SJSA1 (cell line): ENCODE measurements around the gene FAM83G. TPM values are rescaled to one million over a fixed set of nuclear protein-coding genes. Genes with fewer than 3 reads are reported as not detected.
"Not testable (repeated sequence)": the region's sequence is repeated elsewhere in the genome, so short reads cannot be mapped to it uniquely, and the experiment has no call there.

Source experiments
- DNase-seq, 2 experiments: peaks; one replicate each; pipeline ENCODE4 v3.0.0-alpha.2; 2015 to 2020; ENCODE audit warnings: low spot score in 2 of 2, low read depth in 1 of 2
- H3K27ac ChIP-seq: fragments of 250-450 bp; sonication (Bioruptor Pico); 2 replicates; pipeline ENCODE4 v1.5.1; 2020; ENCODE audit warnings: mild to moderate bottlenecking, moderate library complexity
- H3K27me3 ChIP-seq: fragments of 250-450 bp; sonication (Bioruptor Pico); replicated peaks from 2 replicates; pipeline ENCODE4 v1.5.1; 2020; ENCODE audit warnings: mild to moderate bottlenecking, moderate library complexity
- H3K36me3 ChIP-seq: fragments of 250-450 bp; sonication (Bioruptor Pico); 2 replicates; pipeline ENCODE4 v1.5.1; 2020; ENCODE audit warnings: mild to moderate bottlenecking
- H3K4me1 ChIP-seq: fragments of 250-450 bp; sonication (Bioruptor Pico); replicated peaks from 2 replicates; pipeline ENCODE4 v1.6.1; 2021; ENCODE audit warnings: mild to moderate bottlenecking
- H3K4me3 ChIP-seq: fragments of 250-450 bp; sonication (Bioruptor Pico); 2 replicates; pipeline ENCODE4 v1.5.1; 2020; ENCODE audit warnings: mild to moderate bottlenecking
- H3K9me3 ChIP-seq: fragments of 250-450 bp; sonication (Bioruptor Pico); replicated peaks from 2 replicates; pipeline ENCODE4 v1.5.1; 2020; ENCODE audit warnings: mild to moderate bottlenecking
- total RNA-seq: library from RNA; depleted of rRNA; stranded (reverse); fragments of >200 nt; shearing (Covaris generic); gene quantifications from 2 replicates; pipeline ENCODE4 v1.2.3, GENCODE V29; 2014; rRNA removed

FAM83G gene
- total RNA-seq: 4.8 and 6.7 TPM in 2 replicates

- H3K36me3 ChIP-seq: peaks cover 18% of the 10 kb centered on the region
- peak within 1 kb of the TSS; percentile 68 for H3K4me3 ChIP-seq
- H3K4me1 ChIP-seq: peaks cover 19% of the 10 kb centered on the region
- no peaks in the 10 kb centered on the region for H3K27me3 ChIP-seq
- peak; percentile 57 to 84 for DNase-seq
- H3K27ac ChIP-seq: peak within 1 kb of the TSS; percentile 85
- no peaks in the 10 kb centered on the region for H3K9me3 ChIP-seq
These were observed at the start of gene FAM83G for GRCh38 chr17:19004421-19005136. TSS of gene FAM83G (minus strand) at chr17:19004764. CDS start at chr17:19004041, 723 bp downstream.

- H3K27ac ChIP-seq, H3K27me3 ChIP-seq, DNase-seq: not testable (repeated sequence)
These were observed 44.3 kb upstream of the FAM83G start for GRCh38 chr17:19048826-19049225.

GRCh38 chr17:19047510-19047909 lies 42.9 kb upstream of the FAM83G start:
- H3K4me3 ChIP-seq, H3K27ac ChIP-seq, H3K4me1 ChIP-seq, H3K36me3 ChIP-seq, H3K9me3 ChIP-seq, H3K27me3 ChIP-seq: not testable (repeated sequence)
- DNase-seq: peak in 1 of 2 experiments; percentile 28

More at GRCh38 chr17:19048826-19049225, 44.3 kb upstream of the FAM83G start:
- not testable (repeated sequence) for H3K36me3 ChIP-seq, H3K4me1 ChIP-seq, H3K9me3 ChIP-seq, H3K4me3 ChIP-seq

- not testable (repeated sequence) for H3K27ac ChIP-seq, DNase-seq, H3K4me3 ChIP-seq, H3K4me1 ChIP-seq, H3K27me3 ChIP-seq, H3K36me3 ChIP-seq, H3K9me3 ChIP-seq
These were observed 42.3 kb upstream of the FAM83G start, which contains the start of gene GRAP for GRCh38 chr17:19046782-19047375. TSS of gene GRAP (minus strand) at chr17:19046957. CDS start at chr17:19046926, 31 bp downstream.

GRCh38 chr17:19044643-19045042 lies 40.1 kb upstream of the FAM83G start:
- DNase-seq, H3K27me3 ChIP-seq, H3K9me3 ChIP-seq, H3K4me1 ChIP-seq, H3K36me3 ChIP-seq, H3K4me3 ChIP-seq, H3K27ac ChIP-seq: not testable (repeated sequence)

GRCh38 chr17:19043032-19043431 lies 38.5 kb upstream of the FAM83G start:
- not testable (repeated sequence) for H3K9me3 ChIP-seq, DNase-seq, H3K4me3 ChIP-seq, H3K36me3 ChIP-seq, H3K27me3 ChIP-seq, H3K27ac ChIP-seq, H3K4me1 ChIP-seq

- H3K27ac ChIP-seq, DNase-seq, H3K27me3 ChIP-seq, H3K4me3 ChIP-seq, H3K9me3 ChIP-seq, H3K4me1 ChIP-seq, H3K36me3 ChIP-seq: not testable (repeated sequence)
These were observed 37.8 kb upstream of the FAM83G start for GRCh38 chr17:19042369-19042768.

- not testable (repeated sequence) for H3K36me3 ChIP-seq, H3K27ac ChIP-seq, H3K4me3 ChIP-seq, H3K4me1 ChIP-seq, H3K9me3 ChIP-seq, H3K27me3 ChIP-seq
- peak in 1 of 2 experiments; percentile 13 for DNase-seq
These were observed 37.3 kb upstream of the FAM83G start for GRCh38 chr17:19041871-19042270.

- not testable (repeated sequence) for H3K9me3 ChIP-seq, H3K36me3 ChIP-seq, H3K27ac ChIP-seq, H3K4me3 ChIP-seq, H3K4me1 ChIP-seq, H3K27me3 ChIP-seq, DNase-seq
These were observed 35.8 kb upstream of the FAM83G start for GRCh38 chr17:19040350-19040749.

- H3K27me3 ChIP-seq, DNase-seq, H3K36me3 ChIP-seq, H3K4me1 ChIP-seq, H3K4me3 ChIP-seq, H3K27ac ChIP-seq, H3K9me3 ChIP-seq: not testable (repeated sequence)
These were observed 34.2 kb upstream of the FAM83G start for GRCh38 chr17:19038730-19039129.

GRCh38 chr17:19038007-19038406 lies 33.4 kb upstream of the FAM83G start:
- not testable (repeated sequence) for H3K27me3 ChIP-seq, DNase-seq, H3K27ac ChIP-seq, H3K9me3 ChIP-seq, H3K4me1 ChIP-seq, H3K4me3 ChIP-seq, H3K36me3 ChIP-seq

GRCh38 chr17:19037547-19037946 lies 33.0 kb upstream of the FAM83G start:
- not testable (repeated sequence) for H3K27me3 ChIP-seq, H3K27ac ChIP-seq, H3K36me3 ChIP-seq, DNase-seq, H3K4me3 ChIP-seq, H3K9me3 ChIP-seq, H3K4me1 ChIP-seq

GRCh38 chr17:19036186-19036585 lies 31.6 kb upstream of the FAM83G start:
- not testable (repeated sequence) for H3K4me3 ChIP-seq, H3K4me1 ChIP-seq, DNase-seq, H3K36me3 ChIP-seq, H3K27ac ChIP-seq, H3K27me3 ChIP-seq, H3K9me3 ChIP-seq

- H3K9me3 ChIP-seq, H3K4me3 ChIP-seq, H3K36me3 ChIP-seq, H3K27me3 ChIP-seq, DNase-seq, H3K27ac ChIP-seq, H3K4me1 ChIP-seq: not testable (repeated sequence)
These were observed 27.9 kb upstream of the FAM83G start for GRCh38 chr17:19032377-19032988.
